GM19372 (cell line): ENCODE data around the gene PCK1.

Experiments
- ATAC-seq: cut with Tn5 transposase; IDR thresholded peaks from one replicate; pipeline ENCODE4 v1.9.1; 2021; ENCODE audit warnings: mild to moderate bottlenecking, low read depth, moderate library complexity; ENCODE audit not compliant: unreplicated experiment

PCK1 gene

GRCh38 chr20:57574954-57575353, 14.0 kb downstream of the PCK1 start:
- ATAC-seq, result no peak

DNA sequence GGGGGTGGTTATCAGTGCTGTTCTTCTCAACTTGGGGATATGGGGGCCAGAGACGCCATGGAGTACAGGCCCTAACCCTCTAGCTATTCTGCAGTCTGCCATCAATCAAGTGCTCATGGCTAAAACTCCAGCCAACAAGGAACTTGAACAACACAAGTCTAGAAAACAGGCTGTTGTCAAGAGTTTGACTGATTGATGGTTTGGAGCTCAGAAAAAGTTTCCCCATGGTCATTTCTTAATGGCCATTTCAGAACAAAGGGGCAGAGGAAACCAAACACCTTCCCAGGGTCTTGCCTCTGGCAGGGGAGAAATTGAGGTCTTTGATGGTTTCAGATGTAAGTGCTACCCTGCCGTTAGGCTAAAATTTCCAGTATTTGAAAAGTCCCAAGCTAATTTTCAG, 15.1 kb downstream of the PCK1 start:
- no peak for ATAC-seq

- no peak for ATAC-seq
Observed at GRCh38 chr20:57576617-57577550, 16.0 kb downstream of the PCK1 start.

GRCh38 chr20:57577679-57578475, 17.0 kb downstream of the PCK1 start:
- no peak for ATAC-seq

DNA sequence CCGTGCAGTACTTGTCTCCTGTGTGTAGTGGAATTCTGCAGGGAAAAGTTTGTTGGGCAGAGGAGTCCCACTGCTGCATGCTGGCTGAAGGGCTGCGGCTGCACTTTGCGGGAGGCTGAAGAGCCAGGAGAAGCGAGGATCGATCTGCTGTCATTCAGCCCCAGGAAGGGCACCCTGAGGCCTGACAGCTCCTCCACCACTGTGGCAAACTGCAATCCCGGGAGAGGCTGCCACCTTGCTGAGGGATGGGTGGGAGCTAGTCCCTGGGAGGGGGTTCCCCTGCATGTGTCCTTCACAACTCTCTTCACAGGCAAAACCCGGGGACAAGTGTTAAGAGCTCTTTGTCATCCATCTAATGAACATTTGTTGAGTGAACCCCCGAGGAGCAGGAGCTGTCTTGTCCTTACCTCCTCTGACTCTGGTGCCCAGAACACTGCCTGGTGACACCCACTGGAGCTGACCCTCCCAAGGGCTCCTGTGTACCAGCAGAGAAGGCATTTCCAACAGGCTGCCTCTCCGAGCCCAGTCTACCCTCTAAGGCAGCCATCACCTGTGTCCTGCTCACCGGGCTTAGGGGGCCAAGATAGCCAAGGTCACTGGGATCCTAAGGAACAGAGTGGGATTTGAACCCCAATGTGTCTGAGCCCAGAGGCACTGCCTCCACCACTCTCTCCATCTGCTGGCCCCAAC, 17.7 kb downstream of the PCK1 start:
- no peak for ATAC-seq

GRCh38 chr20:57579331-57579897, 18.5 kb downstream of the PCK1 start:
- no peak for ATAC-seq

- no peak for ATAC-seq
Observed at GRCh38 chr20:57579898-57580447, 19.1 kb downstream of the PCK1 start.

DNA sequence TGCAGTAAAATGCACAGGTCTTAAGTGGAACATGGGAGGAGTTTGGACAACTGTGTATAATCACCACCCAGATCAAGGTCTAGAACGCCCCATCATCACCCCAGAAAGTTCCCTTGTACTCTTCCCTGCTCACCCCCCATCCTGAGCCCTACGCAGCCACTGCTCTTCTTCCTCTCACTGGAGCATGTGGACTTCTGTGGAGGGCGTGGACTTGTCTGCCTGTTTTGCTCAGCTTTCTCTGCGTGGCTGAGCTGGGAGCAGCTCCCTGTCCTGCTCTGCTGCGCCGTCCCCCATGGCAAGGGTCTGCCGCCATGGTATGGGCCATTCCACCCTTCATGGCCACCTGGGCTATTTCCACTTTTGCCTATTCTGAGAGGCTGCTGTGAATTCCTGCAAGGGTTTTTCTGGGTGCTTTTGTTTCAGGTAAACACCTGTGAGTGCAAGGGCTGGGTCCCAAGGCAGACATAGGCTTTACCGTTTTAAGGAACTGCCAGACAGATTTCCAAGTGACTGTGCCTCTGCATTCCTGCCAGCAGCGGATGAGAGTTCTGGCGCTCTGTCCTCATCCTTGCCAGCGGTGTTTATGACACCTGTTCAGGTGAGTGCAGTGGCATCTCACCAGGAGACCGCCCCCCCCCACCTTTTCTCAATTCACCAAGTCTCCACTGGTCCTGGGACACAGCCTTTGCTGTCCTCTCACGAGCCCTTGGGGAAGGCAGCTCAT, 19.7 kb downstream of the PCK1 start:
- no peak for ATAC-seq

DNA sequence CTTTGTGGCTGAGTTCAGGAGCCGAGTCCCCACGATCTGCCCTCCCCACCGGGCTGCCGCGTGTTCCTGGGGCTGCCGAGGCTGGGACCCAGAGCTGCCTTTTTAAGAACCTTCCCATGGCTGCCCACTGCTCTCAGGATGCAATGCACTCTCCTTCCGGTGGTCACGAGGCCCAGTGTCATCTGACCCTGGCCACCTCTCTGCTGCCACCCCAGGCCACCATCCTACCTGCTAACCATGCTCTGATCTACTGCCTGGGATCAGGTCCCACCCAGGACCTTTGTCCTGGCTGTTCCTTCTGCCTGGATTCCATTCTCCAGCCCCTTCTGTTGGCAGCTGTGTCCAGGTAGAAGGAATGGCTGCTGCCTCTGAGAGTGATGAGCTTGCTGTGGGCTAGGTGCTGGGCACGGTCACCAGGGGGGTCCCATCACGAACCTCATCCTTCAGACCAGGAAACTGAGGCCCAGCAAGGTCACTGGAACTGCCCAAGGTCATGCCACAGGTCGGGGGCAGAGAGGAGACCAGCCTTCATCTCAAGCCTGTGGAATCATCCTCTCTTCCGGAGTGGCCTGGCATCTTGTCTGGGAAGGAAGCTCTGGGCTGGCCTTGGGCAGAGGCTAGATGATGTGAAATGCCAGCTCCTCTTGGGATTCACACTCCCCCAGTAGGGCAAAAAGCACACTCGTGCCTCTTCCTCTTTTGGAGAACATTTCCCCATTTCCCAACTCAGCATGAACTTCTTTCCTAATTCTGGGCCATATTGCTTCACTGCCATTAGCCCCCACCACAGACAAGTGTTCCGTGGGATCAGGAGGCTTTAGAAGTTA, 20.5 kb downstream of the PCK1 start:
- no peak for ATAC-seq

- ATAC-seq, result no peak
Observed at GRCh38 chr20:57582029-57582378, 21.1 kb downstream of the PCK1 start.

DNA sequence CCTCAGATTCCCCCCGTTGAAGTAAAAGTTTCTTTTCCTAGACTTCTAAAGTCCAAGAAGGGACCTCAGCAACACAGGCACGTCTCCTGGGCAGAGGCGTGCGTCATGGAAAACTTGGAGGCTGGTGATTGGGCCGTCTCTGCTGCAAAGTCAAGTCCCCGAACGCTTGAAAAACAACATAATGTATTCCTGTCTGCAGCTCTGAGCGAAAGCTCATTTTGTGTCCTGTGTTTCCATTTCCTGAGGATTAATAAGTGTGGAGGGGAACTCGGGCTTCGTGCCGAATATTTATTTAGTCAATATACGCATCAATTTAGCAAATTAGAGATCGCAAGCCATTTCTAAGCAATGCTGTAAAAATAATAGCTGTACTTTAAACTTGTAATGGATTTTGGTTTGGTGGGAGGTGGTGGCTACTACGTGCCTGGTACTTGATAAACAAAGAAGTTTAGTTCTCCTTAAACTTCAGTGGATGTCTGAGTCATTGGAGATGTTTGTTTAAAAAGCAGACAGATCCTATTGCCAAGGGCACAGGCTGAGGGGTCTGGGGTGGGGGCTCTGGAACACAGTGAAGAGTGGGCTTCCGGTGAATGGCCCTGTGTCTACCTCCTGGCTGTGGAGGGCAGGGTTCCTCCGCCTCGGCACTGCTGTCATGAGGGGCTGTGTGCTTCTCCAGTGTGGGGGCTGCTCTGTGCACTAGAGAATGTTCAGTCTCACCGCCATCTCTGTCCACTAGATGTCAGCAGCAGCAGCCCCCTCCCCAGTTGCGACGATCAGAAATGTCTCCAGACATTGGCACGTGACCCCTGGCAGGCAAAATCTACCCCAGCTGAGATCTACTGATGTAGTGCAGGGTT, 21.8 kb downstream of the PCK1 start:
- no peak for ATAC-seq

- ATAC-seq, result no peak
Observed at GRCh38 chr20:57583289-57584257, 22.7 kb downstream of the PCK1 start.

- no peak for ATAC-seq
Observed at GRCh38 chr20:57584768-57585461, 24.0 kb downstream of the PCK1 start.

- no peak for ATAC-seq
Observed at GRCh38 chr20:57585466-57586213, 24.7 kb downstream of the PCK1 start.

GRCh38 chr20:57586370-57586793, 25.5 kb downstream of the PCK1 start:
- no peak for ATAC-seq

- ATAC-seq, result no peak
Observed at GRCh38 chr20:57586943-57587277, 26.0 kb downstream of the PCK1 start.
